ENCODE results near the gene TRAPPC1.

Gene TRAPPC1

DNA sequence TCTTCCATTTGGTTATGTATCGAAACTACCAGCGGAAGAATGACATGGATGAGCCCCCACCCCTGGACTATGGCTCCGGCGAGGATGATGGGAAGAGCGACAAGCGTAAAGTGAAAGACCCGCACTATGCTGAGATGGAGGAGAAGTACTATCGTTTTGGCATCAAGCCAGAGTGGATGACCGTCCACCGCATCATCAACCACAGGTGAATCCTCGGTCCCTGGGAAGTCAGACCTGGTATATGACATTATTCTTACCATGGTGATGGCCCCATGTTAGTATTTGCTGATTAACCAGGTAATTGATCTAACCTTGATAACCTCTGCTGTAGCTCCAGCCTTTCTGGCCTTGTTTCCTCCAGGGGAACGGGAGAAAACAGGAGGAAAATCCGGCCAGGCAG is 34.7 kb downstream of the TRAPPC1 start:
- DNase-seq = no peak

DNA sequence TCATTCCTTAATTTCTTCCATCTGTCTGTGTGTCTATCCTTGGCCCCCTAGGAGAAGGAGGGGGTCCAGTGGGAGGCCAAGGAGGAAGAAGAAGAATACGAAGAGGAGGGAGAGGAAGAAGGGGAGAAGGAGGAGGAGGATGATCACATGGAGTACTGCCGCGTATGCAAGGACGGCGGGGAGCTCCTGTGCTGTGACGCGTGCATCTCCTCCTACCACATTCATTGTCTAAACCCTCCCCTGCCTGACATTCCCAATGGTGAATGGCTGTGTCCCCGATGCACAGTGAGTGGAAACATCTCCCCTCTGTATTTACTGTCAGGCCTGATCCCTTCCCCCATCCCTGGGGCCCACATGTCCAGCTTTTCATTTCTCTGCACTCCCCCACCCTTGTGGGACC is 36.9 kb downstream of the TRAPPC1 start:
- DNase-seq = no peak

DNA sequence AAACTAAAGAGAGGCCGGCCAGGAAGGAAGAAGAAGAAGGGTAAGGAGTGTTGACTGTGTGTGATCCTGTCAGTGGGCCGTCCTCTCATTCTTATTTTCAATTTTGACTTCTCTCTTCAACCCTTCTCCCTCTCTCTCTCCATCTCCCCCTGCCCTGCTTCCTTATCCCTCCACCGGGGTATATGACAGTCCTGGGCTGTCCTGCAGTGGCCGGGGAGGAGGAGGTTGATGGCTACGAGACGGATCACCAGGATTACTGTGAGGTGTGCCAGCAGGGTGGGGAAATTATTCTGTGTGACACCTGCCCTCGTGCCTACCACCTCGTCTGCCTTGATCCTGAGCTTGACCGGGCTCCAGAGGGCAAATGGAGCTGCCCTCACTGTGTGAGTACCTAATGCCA is 37.5 kb downstream of the TRAPPC1 start:
- DNase-seq = no peak

DNA sequence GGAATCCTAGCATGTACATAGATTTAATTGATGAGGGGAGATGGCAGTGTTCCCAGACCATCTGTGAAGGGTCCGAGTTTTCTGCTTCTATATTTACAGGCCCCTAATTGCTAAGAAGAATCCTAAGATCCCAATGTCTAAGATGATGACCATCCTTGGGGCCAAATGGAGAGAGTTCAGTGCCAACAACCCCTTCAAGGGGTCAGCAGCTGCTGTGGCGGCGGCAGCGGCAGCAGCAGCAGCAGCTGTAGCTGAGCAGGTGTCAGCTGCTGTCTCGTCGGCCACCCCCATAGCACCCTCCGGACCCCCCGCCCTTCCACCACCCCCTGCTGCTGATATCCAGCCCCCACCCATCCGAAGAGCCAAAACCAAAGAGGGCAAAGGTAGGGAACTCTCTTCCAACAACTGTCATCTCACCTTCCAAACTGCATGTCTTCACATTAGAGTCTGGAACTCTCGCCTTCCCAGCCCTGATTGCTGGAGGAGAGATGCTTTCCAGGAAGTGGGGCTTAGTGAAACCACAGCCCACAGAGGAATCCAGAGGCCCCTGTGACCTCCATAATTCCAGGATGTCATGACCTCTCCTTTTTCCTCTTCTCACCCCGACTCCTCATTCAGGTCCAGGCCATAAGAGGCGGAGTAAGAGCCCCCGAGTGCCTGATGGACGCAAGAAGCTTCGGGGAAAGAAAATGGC is 38.4 kb downstream of the TRAPPC1 start:
- no peak for DNase-seq

DNA sequence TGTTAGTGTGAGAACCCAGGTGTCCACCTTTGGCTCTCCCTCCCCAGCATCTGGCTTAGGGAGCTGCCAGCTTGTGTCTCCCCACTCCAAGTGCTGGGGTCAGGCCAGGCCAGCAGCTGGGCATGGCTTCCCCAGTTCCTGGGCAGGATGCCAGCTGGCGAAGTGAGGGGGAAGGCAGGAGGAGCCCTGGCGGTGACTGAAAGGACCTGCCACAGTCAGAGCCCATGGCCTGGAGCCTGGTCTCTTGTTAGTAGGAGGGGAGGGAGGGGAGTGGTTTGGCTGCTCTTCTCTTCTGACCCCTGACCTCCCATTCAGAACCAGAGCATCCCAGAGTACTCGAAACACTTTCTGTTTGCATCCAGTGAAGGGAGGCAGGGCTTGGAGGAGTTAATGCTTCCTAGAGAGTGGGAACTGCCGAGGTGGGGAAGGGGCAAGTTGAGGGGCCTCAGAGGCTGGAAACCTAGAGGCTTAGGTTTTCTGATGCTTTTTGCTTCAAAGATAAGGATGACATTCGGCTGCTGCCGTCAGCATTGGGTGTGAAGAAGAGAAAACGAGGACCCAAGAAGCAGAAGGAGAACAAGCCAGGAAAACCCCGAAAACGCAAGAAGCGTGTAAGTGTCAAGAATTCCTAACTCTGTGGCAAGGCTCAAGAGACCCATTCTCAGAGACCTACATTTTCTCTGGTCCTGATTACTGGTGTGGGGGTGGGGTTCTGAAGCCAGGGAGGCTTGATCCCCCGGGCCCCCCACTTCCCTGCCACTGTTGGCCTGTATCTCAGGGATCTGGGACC is 42.4 kb downstream of the TRAPPC1 start:
- DNase-seq = peak; percentile 87

- peak; percentile 46 for DNase-seq
These were observed 43.4 kb downstream of the TRAPPC1 start, which contains the start of gene CHD3 for GRCh38 chr17:7888184-7888920. CHD3 (plus strand) TSS chr17:7888789; CDS start chr17:7889001, 212 bp downstream.

GRCh38 chr17:7887482-7888183 is 44.1 kb downstream of the TRAPPC1 start:
- peak; percentile 93 for DNase-seq

- DNase-seq = no peak
These were observed 44.7 kb downstream of the TRAPPC1 start for GRCh38 chr17:7887038-7887481.

GRCh38 chr17:7886227-7887037 is 45.3 kb downstream of the TRAPPC1 start:
- DNase-seq = peak; percentile 33

DNA sequence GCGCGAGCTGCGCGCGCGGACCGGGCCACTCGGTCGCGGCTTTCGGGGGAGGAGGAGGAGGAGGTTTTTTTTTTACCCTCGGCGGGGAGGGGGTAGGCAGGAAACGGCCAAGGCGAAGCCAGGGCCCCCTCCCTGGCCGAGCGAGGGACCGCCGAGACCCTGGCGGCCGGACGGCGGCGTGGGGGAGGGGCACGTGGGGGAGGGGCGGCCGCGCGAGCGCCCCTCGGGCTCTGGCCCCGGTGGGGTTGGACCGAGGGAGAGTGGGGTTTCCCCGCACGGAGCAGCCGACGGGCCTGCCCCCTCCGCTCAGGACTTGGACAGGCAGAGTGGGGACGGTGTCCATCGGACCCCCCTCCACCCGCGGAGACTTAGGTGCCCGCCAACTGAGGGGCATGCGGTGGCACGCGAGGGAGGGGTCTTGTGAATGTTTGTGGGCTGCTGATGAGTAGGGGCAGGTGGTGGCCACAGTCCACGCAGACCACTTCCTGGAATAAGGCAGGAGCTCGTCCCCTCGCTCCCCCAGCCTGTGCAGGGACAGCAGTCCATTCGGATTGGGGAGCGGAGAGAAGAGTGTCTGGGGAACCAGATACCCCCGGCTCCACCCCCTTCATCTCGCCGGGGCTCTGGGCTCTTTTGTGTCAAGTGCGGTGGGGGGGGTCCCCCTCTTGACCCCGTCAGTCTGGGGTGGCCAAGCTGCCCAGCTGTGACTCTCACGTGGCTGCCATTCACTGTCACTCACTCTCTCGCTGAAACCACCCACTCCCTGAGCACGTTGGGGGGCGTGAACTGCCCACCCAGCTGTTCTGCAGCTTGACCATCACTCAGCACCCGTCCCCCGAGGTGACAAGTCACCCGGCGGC is 46.1 kb downstream of the TRAPPC1 start:
- peak; percentile 33 for DNase-seq

- no peak for DNase-seq
These were observed 47.0 kb downstream of the TRAPPC1 start for GRCh38 chr17:7884581-7885366.

DNA sequence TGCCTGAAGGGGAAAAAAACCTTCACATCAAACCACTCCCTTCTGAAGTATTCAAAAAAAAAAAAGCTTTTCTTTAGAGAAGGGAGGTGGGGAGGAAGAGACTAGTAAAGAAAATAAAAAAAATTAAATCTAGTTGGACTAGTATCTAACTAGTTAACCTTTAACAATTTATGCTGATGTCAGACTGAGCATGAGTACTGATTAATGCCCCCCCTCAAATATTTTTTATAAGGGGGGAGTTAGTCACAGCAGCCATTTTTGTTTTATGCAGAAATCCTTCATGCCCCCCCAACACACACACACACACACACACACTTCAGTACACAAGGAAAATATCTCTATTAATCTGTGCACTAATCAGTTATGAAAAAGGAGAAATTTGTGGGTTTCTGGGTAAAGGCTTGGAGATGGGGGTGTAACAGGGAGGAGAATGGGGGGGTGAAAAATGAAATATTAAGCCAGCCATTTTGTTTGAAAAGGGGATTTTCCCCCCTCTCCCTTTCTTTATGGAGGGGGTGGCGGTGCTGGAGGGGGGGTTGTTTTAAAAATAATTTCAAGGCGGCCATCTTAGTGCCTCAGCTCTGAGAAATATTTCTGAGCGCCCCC is 47.9 kb downstream of the TRAPPC1 start:
- DNase-seq = no peak

DNA sequence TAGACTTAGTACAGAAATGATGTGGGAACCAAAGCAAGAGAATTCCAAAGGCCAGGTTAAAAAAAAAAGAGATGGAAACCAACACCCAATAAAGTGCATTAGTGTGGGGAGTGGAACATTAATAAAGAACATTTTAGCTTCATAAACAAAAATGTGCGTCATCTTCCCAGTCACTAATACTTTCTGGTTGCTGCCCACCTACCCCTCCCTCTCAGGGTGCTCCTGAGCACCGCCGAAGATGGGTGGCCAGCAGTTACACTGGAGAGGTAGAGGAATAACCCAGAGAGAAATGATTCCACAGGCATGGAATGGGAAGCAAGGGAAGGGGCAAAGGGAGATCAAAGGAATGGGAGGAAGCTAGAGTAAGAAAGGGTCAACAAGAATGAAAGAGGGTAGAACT is 49.1 kb downstream of the TRAPPC1 start:
- no peak for DNase-seq

- DNase-seq = peak; percentile 33
These were observed 49.7 kb downstream of the TRAPPC1 start for GRCh38 chr17:7882068-7882467.

GRCh38 chr17:7881276-7882054 is 50.3 kb downstream of the TRAPPC1 start:
- peak; percentile 17 for DNase-seq
